NCI-H2196 treated with DMSO at 0.1 percent for 48 hours (cell line): ENCODE measurements around the gene PAPOLB.
"Not testable (repeated sequence)": the region's sequence is repeated elsewhere in the genome, so short reads cannot be mapped to it uniquely, and the experiment has no call there.

Experiments used
- DNase-seq: peaks from one replicate; lab custom pipeline; 2025; ENCODE audit not compliant: unreplicated experiment; lab: John Stamatoyannopoulos, UW

Gene PAPOLB

DNA sequence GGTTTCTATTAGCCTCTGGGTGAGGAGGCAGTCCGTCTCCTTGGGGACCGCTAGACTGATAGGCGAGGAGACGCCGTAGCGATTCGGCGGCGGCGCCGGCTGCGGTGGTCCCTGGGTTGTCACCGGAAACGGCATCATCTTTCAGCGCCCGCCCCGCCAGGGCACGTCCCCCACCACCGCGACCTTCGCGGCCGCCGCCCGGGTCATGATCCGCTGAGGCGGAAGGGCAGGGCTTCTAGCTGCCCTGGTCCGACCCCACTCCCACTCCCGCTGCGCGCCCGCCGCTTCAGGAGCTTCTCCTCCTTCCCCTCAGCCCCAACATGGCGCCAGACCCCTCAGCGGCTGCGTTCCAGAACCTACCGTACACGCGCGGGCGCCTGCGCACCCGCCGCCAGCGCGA lies at the start of gene PAPOLB:
TSS of gene PAPOLB (minus strand) at position 358 of the 400 bp plus-strand sequence. CDS start at position 138, 220 bp downstream.
- no peak for DNase-seq

GRCh38 chr7:4911111-4911828 lies 49.4 kb upstream of the PAPOLB start:
- DNase-seq, result no peak

- DNase-seq, result no peak
Measured at GRCh38 chr7:4906682-4907081, 44.9 kb upstream of the PAPOLB start.

- DNase-seq, result no peak
Measured at GRCh38 chr7:4905171-4905570, 43.3 kb upstream of the PAPOLB start.

- DNase-seq, result no peak
Measured at GRCh38 chr7:4904346-4904745, 42.5 kb upstream of the PAPOLB start.

DNA sequence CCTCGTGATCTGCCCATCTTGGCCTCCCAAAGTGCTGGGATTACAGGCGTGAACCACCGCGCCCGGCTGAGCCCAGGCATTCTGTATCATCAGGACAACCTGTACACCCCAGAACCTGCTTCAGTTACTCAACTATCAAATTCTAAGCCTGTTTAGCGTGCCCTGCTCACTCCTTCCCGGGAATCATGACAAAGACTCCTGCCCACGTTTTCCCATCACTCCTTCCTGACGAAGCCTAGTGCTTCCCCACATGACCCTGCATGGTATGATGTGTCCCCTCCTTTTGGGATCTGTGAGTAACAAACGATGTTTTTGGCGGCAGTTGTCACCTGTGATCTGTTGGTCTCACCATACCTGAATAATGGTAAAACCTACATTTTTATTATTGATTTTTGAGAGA lies 33.9 kb upstream of the PAPOLB start:
- DNase-seq, result no peak

DNA sequence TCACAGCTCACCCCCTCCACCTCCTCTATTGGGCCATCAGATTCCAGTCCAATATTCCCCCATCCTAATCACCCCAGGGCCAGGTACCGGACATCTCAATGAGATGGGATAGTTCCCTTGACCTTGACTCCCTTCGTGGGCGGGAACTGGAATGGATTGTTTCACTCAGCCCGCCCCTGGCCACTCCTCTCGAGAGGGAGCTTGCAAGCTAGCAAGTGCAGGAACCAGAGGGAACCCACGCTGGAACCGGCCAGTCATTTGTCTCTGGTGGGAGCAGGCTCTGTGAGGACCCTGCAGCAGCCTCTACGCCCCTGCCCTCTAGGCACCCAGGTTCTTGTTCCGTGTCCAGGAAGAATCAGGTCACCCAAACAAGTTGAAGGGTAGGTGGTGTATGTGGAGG lies 32.7 kb upstream of the PAPOLB start:
- DNase-seq, result no peak

- DNase-seq, result no peak
Measured at GRCh38 chr7:4893929-4894475, 32.2 kb upstream of the PAPOLB start.

GRCh38 chr7:4893188-4893587 lies 31.4 kb upstream of the PAPOLB start:
- not testable (repeated sequence) for DNase-seq

DNA sequence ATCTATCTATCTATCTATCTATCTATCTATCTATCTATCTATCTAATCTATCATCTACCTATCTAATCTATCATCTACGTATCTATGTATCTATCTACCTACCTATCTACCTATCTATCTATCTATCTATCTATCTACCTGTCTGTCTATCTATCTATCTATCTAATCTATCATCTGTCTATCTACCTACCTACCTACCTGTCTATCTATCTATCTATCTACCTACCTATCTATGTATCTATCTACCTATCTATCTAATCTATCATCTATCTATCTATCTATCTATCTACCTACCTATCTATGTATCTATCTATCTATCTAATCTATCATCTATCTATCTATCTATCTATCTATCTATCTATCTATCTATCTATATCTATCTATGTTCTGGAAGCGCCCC lies 29.7 kb upstream of the PAPOLB start:
- DNase-seq, result not testable (repeated sequence)

- DNase-seq, result no peak
Measured at GRCh38 chr7:4889682-4890081, 27.9 kb upstream of the PAPOLB start.

- peak; percentile 32 for DNase-seq
Measured at GRCh38 chr7:4888161-4888560, 26.3 kb upstream of the PAPOLB start.

GRCh38 chr7:4886671-4887070 lies 24.8 kb upstream of the PAPOLB start:
- DNase-seq, result no peak

- no peak for DNase-seq
Measured at GRCh38 chr7:4885317-4885807, 23.5 kb upstream of the PAPOLB start.

DNA sequence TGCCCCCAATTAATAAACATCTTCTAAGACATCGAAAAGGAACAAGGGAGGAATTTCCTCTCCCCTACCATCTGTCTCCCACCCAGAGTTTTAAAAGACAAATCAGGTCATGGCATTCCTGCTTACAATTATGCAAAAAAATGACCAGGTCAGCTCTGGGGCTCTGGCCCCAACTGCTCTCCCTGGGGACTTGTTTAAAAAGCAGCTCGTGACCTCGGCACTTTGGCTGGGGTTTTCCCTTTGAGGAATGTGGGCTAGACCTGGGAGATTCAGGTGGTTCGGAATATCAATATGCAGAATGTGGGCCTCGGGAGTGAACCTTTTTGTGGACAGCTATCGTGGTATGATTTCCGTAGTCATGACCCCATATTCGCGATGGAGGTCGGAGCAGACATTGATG lies 22.3 kb upstream of the PAPOLB start:
- no peak for DNase-seq

- DNase-seq, result peak; percentile 85
Measured at GRCh38 chr7:4883372-4884144, 21.7 kb upstream of the PAPOLB start, which contains the start of gene RADIL. RADIL (minus strand) TSS chr7:4883716; CDS start chr7:4878139, 5,577 bp downstream.

- no peak for DNase-seq
Measured at GRCh38 chr7:4883033-4883371, 21.2 kb upstream of the PAPOLB start.

DNA sequence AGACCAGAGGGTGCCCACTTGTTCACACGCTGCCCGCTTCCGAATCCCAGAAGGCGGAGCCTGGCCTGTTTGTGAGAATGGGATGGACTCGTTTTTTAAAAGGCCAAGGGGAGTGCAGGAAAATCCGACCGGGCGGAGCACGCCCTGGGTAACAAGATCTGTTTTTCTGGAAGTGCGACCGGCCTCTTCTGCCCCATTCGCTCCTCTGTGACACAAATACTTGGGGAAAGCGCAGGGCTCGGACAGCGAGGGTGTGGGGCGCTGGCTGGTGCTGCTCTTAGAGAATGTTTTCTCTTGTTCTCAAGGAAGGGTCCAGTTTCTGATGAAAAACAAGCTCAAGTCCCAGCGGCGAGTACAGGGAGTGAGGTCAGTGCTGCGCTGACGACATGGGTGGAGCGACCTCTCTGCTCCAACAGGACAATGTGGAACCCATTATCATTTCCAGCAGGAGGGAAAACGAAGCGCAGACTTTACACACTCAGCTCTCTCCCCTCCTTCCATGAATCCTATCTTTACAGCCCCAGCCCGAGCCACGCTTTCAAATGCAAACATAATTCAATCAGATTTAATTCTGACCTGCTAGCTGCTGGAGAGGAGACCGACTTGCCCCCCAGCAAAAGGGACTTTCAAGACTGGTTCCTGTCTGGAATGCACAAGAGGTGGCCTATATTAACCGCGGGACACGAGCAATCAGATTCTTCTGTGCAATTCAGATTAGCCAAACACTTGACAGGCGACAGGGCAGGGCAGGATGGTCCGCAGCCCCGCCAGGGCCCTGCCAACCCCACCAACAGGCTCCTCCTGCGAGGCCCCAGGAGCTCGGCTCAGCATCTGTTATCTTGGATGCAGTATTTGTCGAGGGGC lies 20.6 kb upstream of the PAPOLB start:
- no peak for DNase-seq

DNA sequence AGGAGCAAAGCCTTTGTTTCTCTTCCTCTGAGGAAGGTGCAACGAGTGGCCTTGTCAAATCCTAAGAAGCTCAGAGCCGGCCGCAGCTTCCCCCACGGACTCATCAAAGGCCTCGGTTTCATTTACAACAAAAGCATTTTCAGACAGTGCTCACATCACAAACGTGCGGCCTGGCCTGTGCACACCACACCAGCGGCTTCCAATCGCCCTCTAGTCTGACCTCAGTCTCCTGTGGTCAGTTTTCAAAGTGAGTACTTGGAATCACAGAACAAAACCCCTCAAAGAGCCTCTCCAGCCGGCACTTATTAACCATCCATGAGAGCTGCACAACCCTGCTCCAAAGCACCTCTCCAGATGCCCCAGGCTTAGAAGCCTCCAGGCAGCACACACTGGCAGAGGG lies 18.4 kb upstream of the PAPOLB start:
- no peak for DNase-seq

DNA sequence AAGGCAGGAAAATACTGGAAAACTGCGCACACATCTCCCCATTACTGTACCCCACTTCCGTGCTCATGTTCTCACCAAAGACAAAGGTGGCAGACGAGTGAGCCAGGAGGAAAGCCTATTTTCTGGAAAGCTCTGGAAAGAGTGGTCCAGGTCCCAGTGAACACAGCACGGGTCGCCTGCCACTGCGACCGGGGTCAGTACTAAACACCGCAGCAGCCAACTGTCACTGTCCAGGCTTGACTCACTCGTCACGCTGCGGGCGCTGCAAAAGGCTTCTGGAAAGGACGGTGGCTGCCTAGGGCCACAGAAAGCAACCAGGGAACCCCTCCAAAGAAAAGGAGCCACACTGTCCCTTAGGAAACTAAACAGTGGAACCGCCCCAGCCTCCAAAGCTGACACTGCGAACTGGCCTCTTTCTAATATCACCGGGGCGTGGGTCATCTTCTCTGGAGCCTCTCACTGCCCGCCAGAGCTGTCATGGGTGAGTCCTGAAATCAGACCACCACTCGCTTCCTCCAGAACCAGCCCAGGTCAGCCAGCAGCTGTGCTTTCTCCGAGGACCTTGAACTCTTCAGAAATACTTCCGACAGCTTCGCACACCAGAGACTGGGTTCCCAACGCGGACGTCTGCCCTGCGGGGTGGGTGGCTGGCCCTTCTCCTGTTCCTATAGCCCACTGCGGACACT lies 17.7 kb upstream of the PAPOLB start:
- no peak for DNase-seq
